Measurements from ENCODE around the gene SMC1B.

DNA sequence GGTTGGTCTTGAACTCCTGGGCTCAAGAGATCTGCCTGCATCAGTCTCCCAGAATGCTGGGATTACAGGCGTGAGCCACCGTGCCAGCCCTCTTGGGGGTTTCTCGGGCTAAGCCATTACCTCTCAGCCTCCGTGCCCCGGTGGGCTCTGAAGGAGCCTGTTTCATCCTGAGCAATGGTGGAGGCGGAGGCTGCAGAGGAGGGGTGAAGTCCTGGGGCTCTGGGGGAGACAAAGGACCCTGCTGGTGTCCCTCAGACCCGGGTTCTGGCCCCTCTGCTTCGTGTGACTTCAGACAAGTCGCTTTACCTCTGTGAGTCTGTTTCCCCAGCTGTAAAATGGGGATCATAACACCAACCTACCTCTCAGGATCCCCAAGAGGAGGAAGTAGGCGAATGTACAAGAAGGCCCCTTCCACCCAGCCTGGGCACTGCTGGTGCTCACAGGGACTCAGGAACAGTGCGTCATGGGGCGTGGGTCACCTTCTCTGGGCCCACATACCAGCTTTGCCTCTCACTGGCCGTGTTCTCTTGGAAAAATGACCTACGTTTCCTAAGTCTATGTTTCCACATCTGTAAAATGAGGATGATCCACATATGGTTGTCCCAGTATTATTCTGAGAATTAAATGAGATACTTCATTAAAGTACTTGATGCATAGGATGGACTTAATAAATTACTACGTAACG, 36.8 kb upstream of the SMC1B start:
- TF ChIP-seq, protein P1, sequence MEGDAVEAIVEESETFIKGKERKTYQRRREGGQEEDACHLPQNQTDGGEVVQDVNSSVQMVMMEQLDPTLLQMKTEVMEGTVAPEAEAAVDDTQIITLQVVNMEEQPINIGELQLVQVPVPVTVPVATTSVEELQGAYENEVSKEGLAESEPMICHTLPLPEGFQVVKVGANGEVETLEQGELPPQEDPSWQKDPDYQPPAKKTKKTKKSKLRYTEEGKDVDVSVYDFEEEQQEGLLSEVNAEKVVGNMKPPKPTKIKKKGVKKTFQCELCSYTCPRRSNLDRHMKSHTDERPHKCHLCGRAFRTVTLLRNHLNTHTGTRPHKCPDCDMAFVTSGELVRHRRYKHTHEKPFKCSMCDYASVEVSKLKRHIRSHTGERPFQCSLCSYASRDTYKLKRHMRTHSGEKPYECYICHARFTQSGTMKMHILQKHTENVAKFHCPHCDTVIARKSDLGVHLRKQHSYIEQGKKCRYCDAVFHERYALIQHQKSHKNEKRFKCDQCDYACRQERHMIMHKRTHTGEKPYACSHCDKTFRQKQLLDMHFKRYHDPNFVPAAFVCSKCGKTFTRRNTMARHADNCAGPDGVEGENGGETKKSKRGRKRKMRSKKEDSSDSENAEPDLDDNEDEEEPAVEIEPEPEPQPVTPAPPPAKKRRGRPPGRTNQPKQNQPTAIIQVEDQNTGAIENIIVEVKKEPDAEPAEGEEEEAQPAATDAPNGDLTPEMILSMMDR (IDR thresholded peaks at IDR 0.05) = no peak
- TF ChIP-seq, protein P2, sequence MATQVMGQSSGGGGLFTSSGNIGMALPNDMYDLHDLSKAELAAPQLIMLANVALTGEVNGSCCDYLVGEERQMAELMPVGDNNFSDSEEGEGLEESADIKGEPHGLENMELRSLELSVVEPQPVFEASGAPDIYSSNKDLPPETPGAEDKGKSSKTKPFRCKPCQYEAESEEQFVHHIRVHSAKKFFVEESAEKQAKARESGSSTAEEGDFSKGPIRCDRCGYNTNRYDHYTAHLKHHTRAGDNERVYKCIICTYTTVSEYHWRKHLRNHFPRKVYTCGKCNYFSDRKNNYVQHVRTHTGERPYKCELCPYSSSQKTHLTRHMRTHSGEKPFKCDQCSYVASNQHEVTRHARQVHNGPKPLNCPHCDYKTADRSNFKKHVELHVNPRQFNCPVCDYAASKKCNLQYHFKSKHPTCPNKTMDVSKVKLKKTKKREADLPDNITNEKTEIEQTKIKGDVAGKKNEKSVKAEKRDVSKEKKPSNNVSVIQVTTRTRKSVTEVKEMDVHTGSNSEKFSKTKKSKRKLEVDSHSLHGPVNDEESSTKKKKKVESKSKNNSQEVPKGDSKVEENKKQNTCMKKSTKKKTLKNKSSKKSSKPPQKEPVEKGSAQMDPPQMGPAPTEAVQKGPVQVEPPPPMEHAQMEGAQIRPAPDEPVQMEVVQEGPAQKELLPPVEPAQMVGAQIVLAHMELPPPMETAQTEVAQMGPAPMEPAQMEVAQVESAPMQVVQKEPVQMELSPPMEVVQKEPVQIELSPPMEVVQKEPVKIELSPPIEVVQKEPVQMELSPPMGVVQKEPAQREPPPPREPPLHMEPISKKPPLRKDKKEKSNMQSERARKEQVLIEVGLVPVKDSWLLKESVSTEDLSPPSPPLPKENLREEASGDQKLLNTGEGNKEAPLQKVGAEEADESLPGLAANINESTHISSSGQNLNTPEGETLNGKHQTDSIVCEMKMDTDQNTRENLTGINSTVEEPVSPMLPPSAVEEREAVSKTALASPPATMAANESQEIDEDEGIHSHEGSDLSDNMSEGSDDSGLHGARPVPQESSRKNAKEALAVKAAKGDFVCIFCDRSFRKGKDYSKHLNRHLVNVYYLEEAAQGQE (IDR thresholded peaks at IDR 0.05; ENCODE audit: insufficient read depth in 1 of 2, low read depth in 2 of 2, low read length in 1 of 2) = no peak
